GM12864 (cell line): ENCODE measurements around the gene ULK4.
A peak's percentile ranks its signal among the peaks of the same experiment; 100 is the strongest.
"Not testable (repeated sequence)": the region's sequence is repeated elsewhere in the genome, so short reads cannot be mapped to it uniquely, and the experiment has no call there.

ENCODE experiments used
- DNase-seq: peaks from one replicate; pipeline ENCODE4 v3.0.0-alpha.2; 2011; ENCODE audit warnings: low read depth
- H3K4me3 ChIP-seq: 2 replicates; pipeline ENCODE4 v1.5.1; 2011; ENCODE audit warnings: mild to moderate bottlenecking, low read depth, low read length, control low read depth
- CTCF ChIP-seq: IDR thresholded peaks from 2 replicates; pipeline ENCODE4 v1.5.1; 2011; ENCODE audit warnings: low read depth, mild to moderate bottlenecking, moderate library complexity, low read length, control low read depth, inconsistent platforms; ENCODE audit errors: missing control alignments

Gene ULK4

GRCh38 chr3:41888368-41889076 lies 73.4 kb downstream of the ULK4 start:
- no peak for DNase-seq
- no peak overlapping the region for H3K4me3 ChIP-seq
- no peak for TF ChIP-seq CTCF

GRCh38 chr3:41882956-41883355 lies 78.9 kb downstream of the ULK4 start:
- H3K4me3 ChIP-seq, result no peak overlapping the region
- no peak for TF ChIP-seq CTCF
- DNase-seq, result no peak

- DNase-seq, result no peak
- no peak overlapping the region for H3K4me3 ChIP-seq
- peak; percentile 42 for TF ChIP-seq CTCF
Observed at GRCh38 chr3:41881233-41881821, 80.6 kb downstream of the ULK4 start.

- no peak for DNase-seq
- no peak overlapping the region for H3K4me3 ChIP-seq
- no peak for TF ChIP-seq CTCF
Observed at GRCh38 chr3:41880387-41880786, 81.5 kb downstream of the ULK4 start.

GRCh38 chr3:41877741-41878140 lies 84.2 kb downstream of the ULK4 start:
- not testable (repeated sequence) for DNase-seq, H3K4me3 ChIP-seq

GRCh38 chr3:41874022-41874421 lies 87.9 kb downstream of the ULK4 start:
- TF ChIP-seq CTCF, result no peak
- no peak for DNase-seq

GRCh38 chr3:41872157-41872556 lies 89.7 kb downstream of the ULK4 start:
- TF ChIP-seq CTCF, result no peak
- no peak overlapping the region for H3K4me3 ChIP-seq
- DNase-seq, result no peak

More at GRCh38 chr3:41874022-41874421, 87.9 kb downstream of the ULK4 start:
- no peak overlapping the region for H3K4me3 ChIP-seq
